GM18867 (cell line): ENCODE results near the gene CERS4.
"Not testable (repeated sequence)": the region's sequence is repeated elsewhere in the genome, so short reads cannot be mapped to it uniquely, and the experiment has no call there.

ENCODE experiments used
- ATAC-seq: cut with Tn5 transposase; IDR thresholded peaks from one replicate; pipeline ENCODE4 v1.9.1; 2021; ENCODE audit warnings: mild to moderate bottlenecking, moderate library complexity; ENCODE audit not compliant: unreplicated experiment

Gene CERS4

GRCh38 chr19:8261347-8261746 lies 52.2 kb downstream of the CERS4 start:
- no peak for ATAC-seq

- no peak for ATAC-seq
Observed at GRCh38 chr19:8261881-8262280, 52.7 kb downstream of the CERS4 start.

- no peak for ATAC-seq
Observed at GRCh38 chr19:8262431-8262830, 53.3 kb downstream of the CERS4 start.

GRCh38 chr19:8264248-8264647 lies 55.1 kb downstream of the CERS4 start:
- not testable (repeated sequence) for ATAC-seq

GRCh38 chr19:8265872-8266271 lies 56.7 kb downstream of the CERS4 start:
- ATAC-seq = no peak

GRCh38 chr19:8269724-8270123 lies 60.6 kb downstream of the CERS4 start:
- no peak for ATAC-seq

- not testable (repeated sequence) for ATAC-seq
Observed at GRCh38 chr19:8276508-8276907, 67.3 kb downstream of the CERS4 start.

GRCh38 chr19:8291337-8291736 lies 82.2 kb downstream of the CERS4 start:
- ATAC-seq = not testable (repeated sequence)

- no peak for ATAC-seq
Observed at GRCh38 chr19:8302357-8302691, 93.2 kb downstream of the CERS4 start.

- no peak for ATAC-seq
Observed at GRCh38 chr19:8302734-8303133, 93.6 kb downstream of the CERS4 start.

- ATAC-seq = no peak
Observed at GRCh38 chr19:8304841-8305621, 95.9 kb downstream of the CERS4 start.

GRCh38 chr19:8305798-8306197 lies 96.6 kb downstream of the CERS4 start:
- no peak for ATAC-seq

GRCh38 chr19:8306235-8307054 lies 97.3 kb downstream of the CERS4 start:
- no peak for ATAC-seq

GRCh38 chr19:8307400-8307964 lies 98.3 kb downstream of the CERS4 start:
- no peak for ATAC-seq

GRCh38 chr19:8307965-8308866 lies 99.0 kb downstream of the CERS4 start, which contains the start of gene CD320:
TSS of gene CD320 (minus strand) at chr19:8308358. CDS start at chr19:8308290, 68 bp downstream.
- peak; percentile 82 for ATAC-seq

GRCh38 chr19:8308891-8309291 lies 99.7 kb downstream of the CERS4 start:
- no peak for ATAC-seq

GRCh38 chr19:8310342-8311055 lies 101.3 kb downstream of the CERS4 start:
- no peak for ATAC-seq

- ATAC-seq = no peak
Observed at GRCh38 chr19:8311461-8312260, 102.5 kb downstream of the CERS4 start.
